CD4-positive, alpha-beta T cell (primary cell): ENCODE measurements around the gene DGKB. TPM values are rescaled to one million over a fixed set of nuclear protein-coding genes. Genes with fewer than 3 reads are reported as not detected.

Experiments used
- ATAC-seq: fragments of 200-7000 bp; cut with Tn5 transposase; one replicate; pipeline ENCODE4 v1.10.0; 2022; ENCODE audit warnings: mild to moderate bottlenecking; ENCODE audit not compliant: poor library complexity
- CTCF ChIA-PET: fragments of 350-600 bp; sonication (Branson Sonifier 250); formaldehyde crosslinking; loops from one replicate; lab custom pipeline; 2021; ENCODE audit warnings: antibody characterized with exemption, inconsistent platforms; lab: Charles Lee
- POLR2A ChIA-PET: fragments of 350-600 bp; sonication (Branson Sonifier 250); formaldehyde crosslinking; loops from one replicate; lab custom pipeline; 2021; ENCODE audit warnings: antibody characterized with exemption, inconsistent platforms; lab: Charles Lee
- DNase-seq, 14 experiments: peaks; one replicate each; pipeline ENCODE4 v3.0.0-alpha.2; 2013 to 2020; ENCODE audit warnings: mixed read lengths in 2 of 14
- H3K27ac ChIP-seq, 2 donors: one replicate each; pipeline versions ENCODE4 v1.5.1 to v1.7.0; 2013; ENCODE audit warnings: low read length in 2 of 2, low read depth in 1 of 2, mild to moderate bottlenecking in 1 of 2
- H3K27me3 ChIP-seq, 2 experiments: 1 replicate in 1 of 2; 2 replicates in 1 of 2; pipeline versions ENCODE4 v1.6.1 to v1.7.0; 2013; ENCODE audit warnings: low read length in 2 of 2, control low read depth in 1 of 2, mild to moderate bottlenecking in 1 of 2, moderate library complexity in 1 of 2; ENCODE audit not compliant: insufficient read depth in 2 of 2, control insufficient read depth in 1 of 2
- H3K36me3 ChIP-seq: one replicate; pipeline ENCODE4 v1.6.1; 2013; ENCODE audit warnings: low read length, control low read depth; ENCODE audit not compliant: insufficient read depth
- H3K4me1 ChIP-seq: one replicate; pipeline ENCODE4 v1.6.1; 2013; ENCODE audit warnings: low read length, control low read depth; ENCODE audit not compliant: insufficient read depth
- H3K4me3 ChIP-seq: one replicate; pipeline ENCODE4 v1.5.1; 2013; ENCODE audit warnings: mild to moderate bottlenecking, low read length, moderate library complexity
- H3K9me3 ChIP-seq, 2 experiments: 1 replicate in 1 of 2; 2 replicates in 1 of 2; pipeline versions ENCODE4 v1.6.1 to v1.7.0; 2013; ENCODE audit warnings: low read length in 2 of 2, mild to moderate bottlenecking in 2 of 2, control low read depth in 1 of 2, moderate library complexity in 1 of 2; ENCODE audit not compliant: control insufficient read depth in 1 of 2, insufficient read depth in 1 of 2
- H3K27ac Mint-ChIP-seq: one replicate; pipeline ENCODE4 v1.8.0; 2020; ENCODE audit warnings: mixed read lengths
- H3K27me3 Mint-ChIP-seq: one replicate; pipeline ENCODE4 v1.8.0; 2021; ENCODE audit warnings: mixed read lengths
- H3K36me3 Mint-ChIP-seq: one replicate; pipeline ENCODE4 v1.8.0; 2021; ENCODE audit warnings: low read depth, mixed read lengths
- H3K4me1 Mint-ChIP-seq: one replicate; pipeline ENCODE4 v1.8.0; 2021; ENCODE audit warnings: low read depth, mixed read lengths
- H3K4me3 Mint-ChIP-seq: one replicate; pipeline ENCODE4 v1.8.0; 2020; ENCODE audit warnings: mild to moderate bottlenecking, mixed read lengths
- H3K9me3 Mint-ChIP-seq: one replicate; pipeline ENCODE4 v1.8.0; 2020; ENCODE audit warnings: mixed read lengths
- CTCF ChIP-seq: fragments of 200-600 bp; IDR thresholded peaks from one replicate; pipeline ENCODE4 v1.8.0; 2022; ENCODE audit warnings: antibody characterized with exemption, mild to moderate bottlenecking
- intact Hi-C, 2 experiments: fragments of 100-400 bp; cut with DNase I in 1 of 2; cut with micrococcal nuclease in 1 of 2; formaldehyde crosslinking; loops; one replicate each; pipeline versions ENCODE4 v1.15.1 to v1.9.0; 2023 to 2025; cut with DNase I, micrococcal nuclease
- total RNA-seq, 174 experiments: library from RNA in 2 of 174; stranded (reverse) in 2 of 174; gene quantifications; one replicate each; pipeline ENCODE4 v1.2.3 and lab custom pipeline; 2021 to 2026

The DGKB gene
- total RNA-seq, 2 experiments from 2014 or later = not detected

GRCh38 chr7:14859267-14859666 is 43.3 kb downstream of the DGKB start:
- Mint-ChIP-seq H3K27me3 (no peaks in the 10 kb centered on the region), H3K27ac (no peak overlapping the region), H3K4me1 (no peaks in the 10 kb centered on the region), H3K36me3 (no peaks in the 10 kb centered on the region), H3K9me3 (peaks cover 1% of the 10 kb centered on the region), H3K4me3 (no peak overlapping the region)
- Histone ChIP-seq H3K27ac (no peak overlapping the region), H3K4me1 (no peaks in the 10 kb centered on the region), H3K4me3 (no peak overlapping the region), H3K9me3 (no peaks in the 10 kb centered on the region), H3K36me3 (no peaks in the 10 kb centered on the region), H3K27me3 (no peaks in the 10 kb centered on the region)
- ATAC-seq (no peak), DNase-seq (no peak)
- ChIA-PET POLR2A (no interaction called here), CTCF (no interaction called here)
- intact Hi-C loops = no loop called here
- TF ChIP-seq CTCF = no peak

DNA sequence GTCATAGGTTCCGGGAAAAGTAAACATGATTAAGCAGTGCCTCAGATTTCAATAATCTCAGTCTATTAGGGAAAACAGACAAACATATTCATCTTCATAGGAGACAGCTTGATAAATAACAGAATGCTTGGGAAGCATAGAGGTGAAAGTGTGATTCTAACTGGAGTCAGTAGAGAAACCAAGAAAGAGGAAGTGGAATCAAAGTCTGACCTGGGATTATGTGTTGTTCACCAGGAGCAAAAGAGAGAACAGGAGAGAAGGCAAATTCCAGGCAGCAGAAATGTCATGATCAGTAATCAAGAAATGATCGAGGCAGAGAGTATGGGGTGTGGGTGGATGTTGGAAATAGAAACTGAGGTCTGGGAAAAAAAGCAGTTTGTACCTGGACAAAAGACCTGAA is 43.7 kb downstream of the DGKB start:
- H3K4me3 ChIP-seq = no peak overlapping the region
- DNase-seq = no peak
- Mint-ChIP-seq H3K4me1 (no peaks in the 10 kb centered on the region), H3K27me3 (no peaks in the 10 kb centered on the region), H3K27ac (no peak overlapping the region), H3K9me3 (peaks cover 2% of the 10 kb centered on the region), H3K36me3 (no peaks in the 10 kb centered on the region), H3K4me3 (no peak overlapping the region)
- CTCF ChIA-PET = no interaction called here
- H3K27ac ChIP-seq = no peak overlapping the region
- no peak for TF ChIP-seq CTCF
- POLR2A ChIA-PET = no interaction called here
- H3K27me3 ChIP-seq = no peaks in the 10 kb centered on the region
- no peaks in the 10 kb centered on the region for H3K36me3 ChIP-seq
- H3K9me3 ChIP-seq = no peaks in the 10 kb centered on the region
- intact Hi-C loops = no loop called here
- no peaks in the 10 kb centered on the region for H3K4me1 ChIP-seq
- no peak for ATAC-seq

DNA sequence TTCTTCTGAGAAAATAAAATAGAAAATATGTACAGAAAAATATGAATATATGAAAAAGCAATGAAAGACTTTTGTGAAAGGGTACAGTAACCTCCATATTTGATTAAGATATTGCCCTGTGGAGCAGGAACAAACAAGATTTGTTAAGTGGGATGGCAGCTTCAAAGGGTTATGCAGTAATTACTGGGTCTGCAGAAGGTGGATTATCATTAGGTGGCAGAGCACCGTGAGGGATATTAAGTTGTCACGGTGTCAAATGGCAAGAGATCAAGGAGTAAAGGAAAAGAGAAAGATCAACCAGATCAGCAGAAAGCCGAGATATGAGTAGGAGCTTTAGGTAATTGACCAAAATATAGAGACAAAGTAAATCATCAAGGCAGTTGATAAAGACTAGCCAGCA is 44.1 kb downstream of the DGKB start:
- Histone ChIP-seq H3K4me3 (no peak overlapping the region), H3K27me3 (no peaks in the 10 kb centered on the region), H3K9me3 (no peaks in the 10 kb centered on the region), H3K36me3 (no peaks in the 10 kb centered on the region), H3K27ac (no peak overlapping the region), H3K4me1 (no peaks in the 10 kb centered on the region)
- Mint-ChIP-seq H3K4me1 (no peaks in the 10 kb centered on the region), H3K36me3 (no peaks in the 10 kb centered on the region), H3K27me3 (no peaks in the 10 kb centered on the region), H3K27ac (no peak overlapping the region), H3K4me3 (no peak overlapping the region), H3K9me3 (peaks cover 3% of the 10 kb centered on the region)
- ChIA-PET CTCF (no interaction called here), POLR2A (no interaction called here)
- TF ChIP-seq CTCF = no peak
- intact Hi-C loops = no loop called here
- no peak for ATAC-seq
- no peak for DNase-seq
